ENCODE measurements around the gene SLC41A3.

DNA sequence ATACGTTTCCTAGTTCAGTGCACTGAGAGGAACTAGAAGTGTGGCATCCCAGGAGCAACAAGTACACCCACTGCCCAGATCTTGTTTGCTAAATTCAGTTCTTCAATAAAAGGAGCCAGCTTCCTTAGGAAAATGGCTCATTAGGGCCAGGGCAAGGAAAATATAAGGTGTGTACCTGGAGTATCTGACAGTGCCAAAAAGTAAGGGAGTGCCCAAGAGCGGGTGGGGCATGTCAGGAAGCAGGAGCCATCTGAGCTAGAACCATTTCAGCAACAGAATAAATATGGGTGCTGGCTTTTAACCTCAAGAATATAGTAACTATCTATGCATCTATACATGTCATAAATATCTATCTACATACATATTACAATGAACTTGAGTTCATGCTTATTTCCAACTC is 44.1 kb downstream of the SLC41A3 start:
- TF ChIP-seq, protein P1, sequence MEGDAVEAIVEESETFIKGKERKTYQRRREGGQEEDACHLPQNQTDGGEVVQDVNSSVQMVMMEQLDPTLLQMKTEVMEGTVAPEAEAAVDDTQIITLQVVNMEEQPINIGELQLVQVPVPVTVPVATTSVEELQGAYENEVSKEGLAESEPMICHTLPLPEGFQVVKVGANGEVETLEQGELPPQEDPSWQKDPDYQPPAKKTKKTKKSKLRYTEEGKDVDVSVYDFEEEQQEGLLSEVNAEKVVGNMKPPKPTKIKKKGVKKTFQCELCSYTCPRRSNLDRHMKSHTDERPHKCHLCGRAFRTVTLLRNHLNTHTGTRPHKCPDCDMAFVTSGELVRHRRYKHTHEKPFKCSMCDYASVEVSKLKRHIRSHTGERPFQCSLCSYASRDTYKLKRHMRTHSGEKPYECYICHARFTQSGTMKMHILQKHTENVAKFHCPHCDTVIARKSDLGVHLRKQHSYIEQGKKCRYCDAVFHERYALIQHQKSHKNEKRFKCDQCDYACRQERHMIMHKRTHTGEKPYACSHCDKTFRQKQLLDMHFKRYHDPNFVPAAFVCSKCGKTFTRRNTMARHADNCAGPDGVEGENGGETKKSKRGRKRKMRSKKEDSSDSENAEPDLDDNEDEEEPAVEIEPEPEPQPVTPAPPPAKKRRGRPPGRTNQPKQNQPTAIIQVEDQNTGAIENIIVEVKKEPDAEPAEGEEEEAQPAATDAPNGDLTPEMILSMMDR (conservative IDR thresholded peaks at IDR 0.05 in 1 of 2, IDR thresholded peaks at IDR 0.05 in 1 of 2; ENCODE audit: low read depth in 1 of 2, low read length in 2 of 2), result no peak
- no peak for TF ChIP-seq EZH2 (IDR thresholded peaks at IDR 0.05; ENCODE audit: low read length, missing control alignments)
